ENCODE data around the gene FZD4.
"Not testable (repeated sequence)": the region's sequence is repeated elsewhere in the genome, so short reads cannot be mapped to it uniquely, and the experiment has no call there.

Gene FZD4

GRCh38 chr11:86983021-86983488 is 27.9 kb upstream of the FZD4 start:
- DNase-seq = no peak
- no peak for TF ChIP-seq GATA1 (IDR thresholded peaks at IDR 0.05; ENCODE audit: low read depth, low read length)
- no peak for TF ChIP-seq POLR2A (IDR thresholded peaks at IDR 0.05; ENCODE audit: low read length)

DNA sequence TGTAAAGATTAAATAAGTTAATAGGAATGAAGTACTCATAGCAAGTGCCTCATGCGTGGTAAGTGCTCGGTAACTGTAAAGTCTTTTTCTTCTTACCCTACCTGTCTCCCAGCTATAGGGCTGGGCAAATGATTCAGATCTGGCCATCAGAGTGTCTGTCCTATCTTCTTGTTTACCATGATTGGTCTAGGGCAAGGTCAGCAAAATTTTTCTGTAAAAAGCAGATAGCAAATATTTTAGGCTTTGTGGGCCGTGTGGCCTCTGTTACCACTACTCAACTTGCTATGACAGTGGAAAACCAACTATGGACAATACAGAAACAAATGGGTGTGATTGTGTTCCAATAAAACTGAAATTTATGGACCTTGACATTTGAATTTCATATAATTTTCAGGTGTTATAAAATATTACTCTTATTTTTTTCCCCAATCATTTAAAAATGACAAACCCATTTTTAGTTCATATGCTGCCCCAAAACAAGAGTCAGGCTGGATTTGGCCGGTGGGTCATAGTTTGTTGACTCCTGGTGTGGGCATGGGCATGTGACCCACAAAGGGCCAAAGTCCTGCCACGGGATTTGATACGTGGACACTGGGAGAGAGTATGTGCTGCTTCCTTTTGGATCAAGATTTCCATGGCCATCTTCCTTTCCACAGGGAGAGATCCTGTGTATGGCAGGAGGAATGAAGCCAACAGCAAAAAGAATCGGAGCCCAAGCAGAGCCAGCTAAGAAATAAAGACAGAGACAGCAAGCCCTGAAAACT is 26.8 kb upstream of the FZD4 start:
- TF ChIP-seq POLR2A (IDR thresholded peaks at IDR 0.05; ENCODE audit: low read length) = no peak
- no peak for TF ChIP-seq GATA1 (IDR thresholded peaks at IDR 0.05; ENCODE audit: low read depth, low read length)
- DNase-seq = no peak

GRCh38 chr11:86980086-86980796 is 25.0 kb upstream of the FZD4 start:
- no peak for DNase-seq
- TF ChIP-seq GATA1 (IDR thresholded peaks at IDR 0.05; ENCODE audit: low read depth, low read length) = no peak
- TF ChIP-seq POLR2A (IDR thresholded peaks at IDR 0.05; ENCODE audit: low read length) = no peak

- TF ChIP-seq POLR2A (IDR thresholded peaks at IDR 0.05; ENCODE audit: low read length) (no peak), GATA1 (IDR thresholded peaks at IDR 0.05; ENCODE audit: low read depth, low read length) (no peak)
- peak; percentile 57 to 74 for DNase-seq
These were observed 23.8 kb upstream of the FZD4 start for GRCh38 chr11:86978756-86979608.

- no peak for DNase-seq
- TF ChIP-seq GATA1 (IDR thresholded peaks at IDR 0.05; ENCODE audit: low read depth, low read length) (no peak), POLR2A (IDR thresholded peaks at IDR 0.05; ENCODE audit: low read length) (no peak)
These were observed 23.1 kb upstream of the FZD4 start for GRCh38 chr11:86978247-86978646.

DNA sequence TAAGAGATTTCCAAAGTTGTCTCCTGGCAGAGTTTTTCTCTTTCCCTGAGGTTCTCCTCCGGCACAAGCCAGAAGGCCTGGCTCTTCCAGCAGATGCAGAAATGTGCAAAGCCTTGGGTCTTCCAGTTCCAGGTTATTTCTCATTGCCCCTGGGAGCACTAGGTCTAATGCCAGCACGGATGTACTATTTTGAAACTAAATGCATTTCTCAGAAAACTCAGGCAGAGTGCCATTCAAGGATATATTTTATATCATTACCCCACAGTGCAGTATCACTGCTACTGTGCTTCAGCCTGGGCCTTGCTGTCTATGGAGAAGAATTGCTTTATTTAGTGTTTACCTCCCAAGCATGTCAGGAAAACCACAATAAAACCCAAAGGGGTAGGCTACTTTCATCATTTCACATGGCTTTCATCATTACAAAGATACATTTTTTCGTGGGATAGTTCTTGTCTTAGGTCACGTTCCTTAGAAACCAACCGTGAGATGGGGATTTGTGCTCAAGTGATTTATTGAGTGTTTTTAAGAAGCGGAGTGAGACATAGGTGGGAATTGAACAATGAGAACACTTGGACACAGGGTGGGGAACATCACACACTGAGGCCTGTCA is 22.4 kb upstream of the FZD4 start:
- no peak for DNase-seq

DNA sequence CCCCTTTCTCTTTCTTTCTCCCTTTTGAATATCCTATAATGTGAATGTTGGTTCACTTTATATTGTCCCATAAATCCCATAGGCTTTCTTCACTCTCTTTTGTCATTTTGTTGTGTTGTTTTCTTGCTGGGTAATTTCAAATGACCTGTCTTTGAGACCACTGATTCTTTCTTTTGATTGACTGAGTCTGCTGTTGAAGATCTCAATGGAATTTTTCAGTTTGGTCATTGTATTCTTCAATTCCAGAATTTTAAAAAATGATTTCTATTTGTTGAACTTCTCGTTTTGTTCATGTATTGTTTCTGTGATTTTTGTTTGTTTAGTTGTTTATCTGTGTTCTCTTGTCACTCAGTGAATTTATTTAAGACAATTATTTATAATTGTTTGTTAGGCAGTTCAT is 17.5 kb upstream of the FZD4 start:
- TF ChIP-seq GATA1 (IDR thresholded peaks at IDR 0.05; ENCODE audit: low read depth, low read length) (no peak), POLR2A (IDR thresholded peaks at IDR 0.05; ENCODE audit: low read length) (no peak)
- no peak for DNase-seq

More for the DNA sequence above, 22.4 kb upstream of the FZD4 start:
- TF ChIP-seq POLR2A (IDR thresholded peaks at IDR 0.05; ENCODE audit: low read length) (no peak), GATA1 (IDR thresholded peaks at IDR 0.05; ENCODE audit: low read depth, low read length) (no peak)

- no peak for DNase-seq
- TF ChIP-seq GATA1 (IDR thresholded peaks at IDR 0.05; ENCODE audit: low read depth, low read length) = no peak
- no peak for TF ChIP-seq POLR2A (IDR thresholded peaks at IDR 0.05; ENCODE audit: low read length)
These were observed 14.1 kb upstream of the FZD4 start for GRCh38 chr11:86969258-86969657.

DNA sequence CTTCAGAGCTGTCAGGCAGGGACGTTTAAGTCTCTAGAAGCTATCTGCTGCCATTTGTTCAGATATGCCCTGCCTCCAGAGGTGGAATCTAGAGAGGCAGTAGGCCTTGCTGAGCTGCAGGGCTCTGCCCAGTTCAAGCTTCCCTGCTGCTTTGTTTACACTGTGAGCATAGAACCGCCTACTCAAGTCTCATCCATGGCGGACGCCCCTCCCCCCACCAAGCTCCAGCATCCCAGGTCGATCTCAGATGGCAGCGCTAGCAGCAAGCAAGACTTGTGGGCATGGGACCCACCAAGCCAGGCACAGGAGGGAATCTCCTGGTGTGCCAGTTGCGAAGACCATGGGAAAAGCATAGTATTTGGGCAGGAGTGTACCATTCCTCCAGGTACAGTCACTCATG is 12.4 kb upstream of the FZD4 start:
- DNase-seq = not testable (repeated sequence)

DNA sequence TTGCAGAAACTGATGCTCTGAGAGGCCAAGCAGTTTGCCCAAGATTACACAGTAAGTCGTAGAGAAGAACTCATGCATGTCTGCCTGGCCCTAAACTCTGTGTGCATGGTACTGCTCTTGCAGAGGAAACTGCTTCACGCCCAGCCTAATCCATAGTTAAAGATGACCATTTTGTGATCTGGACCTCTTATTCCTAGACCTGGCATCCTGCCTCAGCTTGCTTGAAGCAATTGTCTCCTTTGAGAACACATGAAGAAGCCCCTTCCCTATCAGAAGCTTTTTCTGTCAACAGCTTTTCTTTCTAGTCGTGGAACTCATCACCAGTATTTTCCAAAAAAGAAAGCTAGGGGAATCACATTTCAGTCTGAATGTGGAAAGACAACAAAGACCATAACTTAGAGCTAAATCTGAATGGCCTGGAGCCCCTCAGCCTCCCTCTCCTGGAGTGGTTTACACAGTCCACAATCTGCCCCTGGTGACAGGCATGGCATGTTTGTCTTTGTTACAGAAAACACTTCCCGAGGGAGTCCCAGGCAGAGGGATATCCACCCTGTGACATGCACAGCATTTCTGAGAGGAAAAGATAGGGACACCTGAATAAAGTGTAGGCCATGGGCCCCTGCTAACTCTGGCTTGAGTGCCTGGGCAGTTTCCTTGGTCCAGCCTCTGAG is 2.9 kb upstream of the FZD4 start:
- no peak for TF ChIP-seq POLR2A (IDR thresholded peaks at IDR 0.05; ENCODE audit: low read length)
- TF ChIP-seq GATA1 (IDR thresholded peaks at IDR 0.05; ENCODE audit: low read depth, low read length) = no peak
- DNase-seq = no peak

DNA sequence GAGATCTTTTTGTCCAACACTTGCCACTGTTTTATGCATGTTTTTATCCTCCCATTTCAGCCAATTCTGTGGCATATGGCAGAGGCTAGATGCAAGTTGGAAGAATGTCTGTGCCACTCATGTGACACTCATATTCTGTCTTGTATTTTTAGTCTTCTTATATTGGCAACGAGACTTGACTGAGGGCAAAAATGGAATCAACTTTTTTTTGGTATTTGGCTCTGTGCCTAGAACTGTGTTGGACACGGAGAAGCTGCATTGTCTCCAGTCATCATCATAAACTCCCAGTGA is 1.7 kb upstream of the FZD4 start:
- no peak for DNase-seq
- no peak for TF ChIP-seq POLR2A (IDR thresholded peaks at IDR 0.05; ENCODE audit: low read length)
- no peak for TF ChIP-seq GATA1 (IDR thresholded peaks at IDR 0.05; ENCODE audit: low read depth, low read length)

DNA sequence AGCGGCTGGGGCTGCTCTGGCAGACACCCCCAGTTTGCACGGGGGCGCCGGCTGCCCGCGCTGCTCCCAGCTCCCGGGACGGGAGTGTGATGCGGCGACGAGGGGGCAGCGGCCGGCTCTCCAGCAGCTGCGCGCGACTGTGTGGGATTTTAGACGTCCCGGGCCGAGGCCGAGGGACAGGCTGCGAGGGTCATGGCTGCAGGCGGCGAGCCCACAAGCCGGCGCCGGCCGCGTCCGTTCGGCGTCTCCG is 159 bp downstream of the FZD4 start:
- TF ChIP-seq GATA1 (IDR thresholded peaks at IDR 0.05; ENCODE audit: low read depth, low read length) (no peak), POLR2A (IDR thresholded peaks at IDR 0.05; ENCODE audit: low read length) (no peak)
- no peak for DNase-seq

- no peak for TF ChIP-seq POLR2A (IDR thresholded peaks at IDR 0.05; ENCODE audit: low read length)
- no peak for TF ChIP-seq GATA1 (IDR thresholded peaks at IDR 0.05; ENCODE audit: low read depth, low read length)
- DNase-seq = peak; percentile 54 to 57
These were observed 705 bp downstream of the FZD4 start for GRCh38 chr11:86954269-86955110.
